ENCODE results near the gene SEC11C.
A peak's percentile ranks its signal among the peaks of the same experiment; 100 is the strongest.

SEC11C gene

DNA sequence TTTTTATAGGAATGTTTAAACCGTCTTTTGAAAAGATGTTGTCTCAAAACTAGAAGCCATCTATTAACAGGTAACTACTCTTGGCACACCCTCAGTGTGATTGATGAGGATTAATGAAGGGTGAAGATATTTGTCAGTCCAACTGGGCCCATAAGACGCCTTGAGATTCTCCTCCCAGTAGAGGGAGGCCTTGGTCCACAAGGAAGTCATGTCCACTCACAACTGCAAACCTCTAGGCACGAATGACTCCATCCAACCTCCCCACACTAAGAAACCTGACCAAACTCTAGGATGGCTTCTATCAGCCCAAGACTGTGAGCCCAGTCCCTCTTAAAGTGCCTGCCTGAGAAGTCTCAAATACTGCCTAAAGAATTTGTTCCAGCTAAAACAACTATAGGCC, 61.1 kb downstream of the SEC11C start:
- in situ Hi-C loops (cut with HindIII; ENCODE audit: low pct_unique_long_range_greater_than_20kb, low sequenced_read_pairs) = no loop called here
- TF ChIP-seq JUND (IDR thresholded peaks at IDR 0.05; ENCODE audit: low read depth) = no peak
- peak in 1 of 2 experiments; percentile 45 for DNase-seq (ENCODE audit: low read depth in 1 of 2, low spot score in 1 of 2)

DNA sequence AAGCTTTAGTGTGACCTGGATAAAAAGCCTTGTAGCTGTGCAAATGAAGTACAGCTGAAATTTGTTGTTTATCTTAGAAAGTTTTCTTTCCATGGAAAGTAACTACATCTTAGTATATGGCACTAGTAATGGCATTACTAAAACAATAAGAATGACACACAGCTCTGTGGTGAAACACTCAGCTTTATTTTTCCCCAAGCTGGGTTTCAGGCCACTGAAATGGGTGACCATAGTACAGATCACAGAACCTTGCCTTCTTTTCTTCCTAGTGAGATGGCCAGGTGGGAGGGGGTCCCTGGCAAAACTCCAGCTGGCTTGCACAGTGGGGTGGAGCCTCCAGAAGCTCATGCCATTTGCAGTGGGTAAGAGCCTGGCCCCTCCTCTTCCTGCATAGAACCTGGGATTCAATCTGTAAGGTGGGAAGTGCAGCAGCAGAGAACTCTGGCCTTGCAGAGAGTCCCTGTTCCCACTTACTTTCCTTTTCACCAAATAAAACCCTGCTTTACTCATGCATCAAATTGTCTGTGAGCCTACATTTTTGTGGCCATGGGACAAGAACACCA, 62.7 kb downstream of the SEC11C start:
- in situ Hi-C loops (cut with HindIII; ENCODE audit: low pct_unique_long_range_greater_than_20kb, low sequenced_read_pairs) = no loop called here
- no peak for DNase-seq (ENCODE audit: low read depth in 1 of 2, low spot score in 1 of 2)
- no peak for TF ChIP-seq JUND (IDR thresholded peaks at IDR 0.05; ENCODE audit: low read depth)

DNA sequence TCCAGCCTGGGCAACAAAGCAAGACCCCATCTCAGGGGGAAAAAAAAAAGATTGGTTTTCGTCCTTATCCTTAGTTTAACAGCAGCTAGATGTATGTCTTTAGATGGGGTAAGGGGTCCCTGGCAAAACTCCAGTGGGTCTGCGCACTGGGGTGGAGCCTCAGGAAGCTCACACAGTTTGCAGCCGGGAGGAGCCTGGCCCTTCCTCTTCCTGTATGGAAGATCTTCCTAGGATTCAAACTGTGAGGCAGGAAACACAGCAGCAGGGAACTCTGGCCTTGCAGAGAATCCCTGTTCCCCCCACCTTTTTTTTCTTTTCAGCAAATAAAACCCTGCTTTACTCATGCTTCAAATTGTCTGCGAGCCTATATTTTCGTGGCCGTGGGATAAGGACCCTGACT, 67.8 kb downstream of the SEC11C start:
- TF ChIP-seq JUND (IDR thresholded peaks at IDR 0.05; ENCODE audit: low read depth) = no peak
- DNase-seq (ENCODE audit: low read depth in 1 of 2, low spot score in 1 of 2) = no peak
- in situ Hi-C loops (cut with HindIII; ENCODE audit: low pct_unique_long_range_greater_than_20kb, low sequenced_read_pairs) = no loop called here
